ENCODE data around the gene DOK5. TPM values are rescaled to one million over a fixed set of nuclear protein-coding genes. Genes with fewer than 3 reads are reported as not detected.

The DOK5 gene
- total RNA-seq, 1 donor, result 85.6 TPM

GRCh38 chr20:54515793-54516628, 40.6 kb downstream of the DOK5 start:
- H3K4me3 ChIP-seq (ENCODE audit: low read depth, low read length), result no peak overlapping the region
- TF ChIP-seq CTCF (IDR thresholded peaks at IDR 0.05; ENCODE audit: insufficient read depth, low read length), result no peak
- peak; percentile 35 for DNase-seq (ENCODE audit: low read depth)

GRCh38 chr20:54517241-54517975, 42.0 kb downstream of the DOK5 start:
- DNase-seq (ENCODE audit: low read depth), result no peak
- no peak overlapping the region for H3K4me3 ChIP-seq (ENCODE audit: low read depth, low read length)
- TF ChIP-seq CTCF (IDR thresholded peaks at IDR 0.05; ENCODE audit: insufficient read depth, low read length), result no peak

- no peak overlapping the region for H3K4me3 ChIP-seq (ENCODE audit: low read depth, low read length)
- no peak for DNase-seq (ENCODE audit: low read depth)
- TF ChIP-seq CTCF (IDR thresholded peaks at IDR 0.05; ENCODE audit: insufficient read depth, low read length), result no peak
These were observed 49.5 kb downstream of the DOK5 start for GRCh38 chr20:54524849-54525248.

GRCh38 chr20:54525916-54526590, 50.7 kb downstream of the DOK5 start:
- TF ChIP-seq CTCF (IDR thresholded peaks at IDR 0.05; ENCODE audit: insufficient read depth, low read length), result no peak
- DNase-seq (ENCODE audit: low read depth), result peak; percentile 63
- no peak overlapping the region for H3K4me3 ChIP-seq (ENCODE audit: low read depth, low read length)

GRCh38 chr20:54526801-54527200, 51.4 kb downstream of the DOK5 start:
- TF ChIP-seq CTCF (IDR thresholded peaks at IDR 0.05; ENCODE audit: insufficient read depth, low read length), result no peak
- peak; percentile 76 for DNase-seq (ENCODE audit: low read depth)
- no peak overlapping the region for H3K4me3 ChIP-seq (ENCODE audit: low read depth, low read length)

- DNase-seq (ENCODE audit: low read depth), result no peak
- TF ChIP-seq CTCF (IDR thresholded peaks at IDR 0.05; ENCODE audit: insufficient read depth, low read length), result no peak
- H3K4me3 ChIP-seq (ENCODE audit: low read depth, low read length), result no peak overlapping the region
These were observed 57.2 kb downstream of the DOK5 start for GRCh38 chr20:54532573-54532972.

Data from fibroblast of the aortic adventitia (primary cell).